GM12873 (cell line): ENCODE data around the gene APMAP.

Source experiments
- TF ChIP-seq, protein P1 (sequence below): IDR thresholded peaks from 2 replicates; pipeline ENCODE4 v1.5.1; 2012; ENCODE audit warnings: low read depth, mild to moderate bottlenecking, moderate library complexity, low read length, control low read depth; ENCODE audit not compliant: insufficient read depth; ENCODE audit errors: missing control alignments

APMAP gene

GRCh38 chr20:24951536-24952083 is 40.9 kb downstream of the APMAP start:
- TF ChIP-seq, protein P1, sequence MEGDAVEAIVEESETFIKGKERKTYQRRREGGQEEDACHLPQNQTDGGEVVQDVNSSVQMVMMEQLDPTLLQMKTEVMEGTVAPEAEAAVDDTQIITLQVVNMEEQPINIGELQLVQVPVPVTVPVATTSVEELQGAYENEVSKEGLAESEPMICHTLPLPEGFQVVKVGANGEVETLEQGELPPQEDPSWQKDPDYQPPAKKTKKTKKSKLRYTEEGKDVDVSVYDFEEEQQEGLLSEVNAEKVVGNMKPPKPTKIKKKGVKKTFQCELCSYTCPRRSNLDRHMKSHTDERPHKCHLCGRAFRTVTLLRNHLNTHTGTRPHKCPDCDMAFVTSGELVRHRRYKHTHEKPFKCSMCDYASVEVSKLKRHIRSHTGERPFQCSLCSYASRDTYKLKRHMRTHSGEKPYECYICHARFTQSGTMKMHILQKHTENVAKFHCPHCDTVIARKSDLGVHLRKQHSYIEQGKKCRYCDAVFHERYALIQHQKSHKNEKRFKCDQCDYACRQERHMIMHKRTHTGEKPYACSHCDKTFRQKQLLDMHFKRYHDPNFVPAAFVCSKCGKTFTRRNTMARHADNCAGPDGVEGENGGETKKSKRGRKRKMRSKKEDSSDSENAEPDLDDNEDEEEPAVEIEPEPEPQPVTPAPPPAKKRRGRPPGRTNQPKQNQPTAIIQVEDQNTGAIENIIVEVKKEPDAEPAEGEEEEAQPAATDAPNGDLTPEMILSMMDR = no peak

- TF ChIP-seq, protein P1 = no peak
Observed at GRCh38 chr20:24950836-24951525, 41.6 kb downstream of the APMAP start.

DNA sequence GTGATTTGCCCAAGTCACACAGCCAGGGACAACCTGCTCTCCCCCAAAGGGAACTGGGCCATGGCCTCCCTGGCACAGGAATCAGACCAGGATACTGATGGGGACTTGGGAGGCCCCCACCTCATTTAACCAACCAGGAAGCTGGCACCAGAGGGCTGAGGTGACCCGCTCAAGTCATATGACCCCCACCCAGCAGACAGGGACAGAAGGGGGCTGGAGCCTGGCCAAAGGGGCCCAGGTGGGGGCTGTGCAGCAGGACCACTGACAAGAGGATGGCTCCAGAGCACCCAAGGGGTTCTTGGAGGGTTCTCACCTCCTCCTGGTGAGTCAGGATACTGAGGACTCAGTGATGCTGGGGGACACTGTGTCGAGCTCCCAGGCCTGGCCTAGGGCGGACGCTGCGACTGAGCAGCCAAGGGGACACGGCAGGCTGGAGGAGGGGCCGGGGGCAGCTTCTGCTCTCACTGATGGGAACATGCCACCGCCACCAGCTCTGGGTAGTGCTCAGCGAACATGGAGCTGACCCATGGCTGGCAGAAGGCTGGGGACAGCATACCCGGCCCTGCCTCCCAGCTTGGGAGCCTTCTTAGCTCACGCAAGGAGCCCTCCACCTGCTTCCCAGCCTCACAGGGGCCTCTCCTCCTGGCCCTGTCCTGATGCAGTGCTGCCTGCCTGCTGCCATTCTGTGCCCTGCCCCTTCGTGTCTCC is 42.3 kb downstream of the APMAP start:
- TF ChIP-seq, protein P1 = no peak

DNA sequence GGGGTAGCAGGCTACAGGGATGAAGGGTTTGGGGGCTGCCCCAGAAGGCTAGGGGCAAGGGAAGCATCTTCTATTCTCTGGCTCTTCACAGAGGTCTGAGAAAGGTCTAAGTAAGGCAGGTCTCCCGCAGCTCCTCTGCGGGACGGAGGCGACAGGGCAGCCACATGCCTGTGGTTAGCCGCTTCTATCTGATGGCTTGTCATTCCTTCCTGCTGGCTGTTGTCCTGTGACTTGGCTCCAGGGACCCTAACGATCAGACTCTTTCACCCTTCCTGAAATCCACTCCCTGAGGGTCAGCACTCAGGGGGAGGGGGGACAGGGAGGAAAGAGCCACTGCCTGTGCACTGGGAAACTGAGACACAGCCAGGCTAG is 42.8 kb downstream of the APMAP start:
- TF ChIP-seq, protein P1 = no peak

DNA sequence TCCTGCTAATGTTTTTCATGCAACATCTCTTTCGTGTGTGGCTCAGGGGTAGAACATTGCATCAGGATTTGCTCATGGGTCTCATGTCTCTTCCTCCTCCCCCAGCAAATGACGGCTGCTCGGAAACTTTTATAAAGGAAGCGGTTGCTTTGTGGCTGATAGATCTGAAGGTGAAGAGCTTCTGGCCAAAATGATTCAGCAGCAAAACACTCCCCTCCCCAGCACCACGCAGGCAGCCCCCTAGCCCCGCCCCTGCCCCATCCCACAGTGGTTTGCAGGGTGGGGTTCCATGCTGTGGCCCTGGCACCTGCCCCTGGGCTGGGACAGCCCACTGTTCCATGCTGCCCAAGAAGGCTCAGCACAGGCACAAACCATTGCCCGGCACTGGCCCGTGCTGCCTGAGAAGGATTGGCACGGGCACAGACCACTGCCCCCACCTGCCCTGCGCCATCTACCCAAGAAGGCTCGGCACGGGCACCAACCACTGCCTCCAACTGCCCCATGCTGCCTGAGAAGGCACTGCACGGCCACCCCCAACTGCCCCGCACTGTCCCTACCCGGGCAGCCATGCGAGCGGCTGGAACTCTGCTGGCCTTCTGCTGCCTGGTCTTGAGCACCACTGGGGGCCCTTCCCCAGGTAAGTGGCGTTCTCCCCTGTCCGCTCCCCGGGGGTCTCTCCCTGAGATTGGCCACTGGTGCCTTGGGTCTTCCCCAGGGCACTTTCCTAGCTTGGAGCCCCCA is 43.4 kb downstream of the APMAP start, which contains the start of gene CST7:
CST7 (plus strand) TSS at position 331 of the 741 bp plus-strand sequence; CDS start at position 568, 237 bp downstream.
- TF ChIP-seq, protein P1 = no peak

DNA sequence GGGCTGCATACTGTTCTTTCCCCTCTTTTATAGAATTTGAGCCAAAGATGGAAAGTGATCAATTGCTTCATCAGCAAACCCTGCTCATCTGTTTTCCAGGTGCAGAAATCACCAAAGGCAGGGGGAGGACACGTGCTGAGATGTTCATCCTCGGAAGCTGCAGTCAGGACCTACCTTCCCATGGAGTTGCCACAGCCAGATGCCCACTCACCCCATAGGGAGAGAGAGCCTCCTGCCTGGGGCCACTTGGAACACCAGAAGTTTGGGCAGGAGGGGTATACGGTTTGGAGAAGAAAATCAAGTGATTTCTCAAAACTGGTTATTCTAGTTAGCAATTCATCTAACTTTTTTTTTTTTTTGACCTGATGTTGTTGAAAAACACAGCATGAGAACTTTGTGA is 48.8 kb downstream of the APMAP start:
- TF ChIP-seq, protein P1 = no peak

- TF ChIP-seq, protein P1 = no peak
Observed at GRCh38 chr20:24943196-24943595, 49.4 kb downstream of the APMAP start.
